HEK293 (cell line): ENCODE results near the gene CENPH.

Experiments
- CTCF ChIA-PET: fragments of 350-600 bp; formaldehyde crosslinking; extraction: SDS; loops from one replicate; lab custom pipeline; 2021; ENCODE audit warnings: antibody characterized with exemption; lab: Yijun Ruan, JAX
- POLR2A ChIA-PET: fragments of 300-600 bp; formaldehyde crosslinking; extraction: SDS; loops from one replicate; lab custom pipeline; 2020; ENCODE audit warnings: antibody characterized with exemption, inconsistent platforms; lab: Yijun Ruan, JAX
- H3K27ac ChIP-seq: fragments of 200-500 bp; sonication (Bioruptor generic); 2 replicates; pipeline ENCODE4 v1.5.1; 2014; ENCODE audit warnings: low read depth, low read length, control low read depth, inconsistent platforms; ENCODE audit errors: extremely low read depth
- H3K36me3 ChIP-seq, 2 experiments: fragments of 200-500 bp in 1 of 2; sonication (Bioruptor generic) in 1 of 2; 1 replicate in 1 of 2; 2 replicates in 1 of 2; pipeline ENCODE4 v1.5.1; 2014 to 2017; ENCODE audit warnings: inconsistent platforms in 2 of 2, low read length in 2 of 2; ENCODE audit not compliant: control insufficient read depth in 2 of 2, insufficient read depth in 1 of 2
- H3K4me1 ChIP-seq: fragments of 200-500 bp; sonication (Bioruptor generic); 2 replicates; pipeline ENCODE4 v1.5.1; 2014; ENCODE audit warnings: mild to moderate bottlenecking, low read length, inconsistent platforms; ENCODE audit not compliant: control insufficient read depth, insufficient read depth
- H3K4me3 ChIP-seq: 2 replicates; pipeline ENCODE4 v1.5.1; 2011; ENCODE audit warnings: low read depth, mild to moderate bottlenecking, control low read depth, low read length, moderate library complexity
- H3K9me3 ChIP-seq: fragments of 200-500 bp; sonication (Bioruptor generic); 2 replicates; pipeline ENCODE4 v1.5.1; 2014; ENCODE audit warnings: low read depth, low read length, inconsistent platforms; ENCODE audit not compliant: control insufficient read depth, insufficient read depth
- GFI1B ChIP-seq: fragments of 450-650 bp; formaldehyde crosslinking; IDR thresholded peaks from 2 replicates; pipeline ENCODE4 v1.5.1; 2016; ENCODE audit warnings: missing biosample characterization, missing genetic modification characterization
- KLF10 ChIP-seq: fragments of 450-650 bp; IDR thresholded peaks from 2 replicates; pipeline ENCODE4 v1.5.1; 2018; ENCODE audit warnings: missing biosample characterization, mild to moderate bottlenecking, missing genetic modification characterization
- KLF7 ChIP-seq: fragments of 450-650 bp; formaldehyde crosslinking; IDR thresholded peaks from 2 replicates; pipeline ENCODE4 v1.5.1; 2016; ENCODE audit warnings: missing biosample characterization, missing genetic modification characterization, borderline replicate concordance
- OVOL3 ChIP-seq: fragments of 450-650 bp; formaldehyde crosslinking; IDR thresholded peaks from 2 replicates; pipeline ENCODE4 v1.5.1; 2016; ENCODE audit warnings: missing biosample characterization, missing genetic modification characterization
- SETDB1 ChIP-seq: IDR thresholded peaks from one replicate; pipeline ENCODE4 v1.6.1; 2017; ENCODE audit warnings: mild to moderate bottlenecking, low read length, moderate library complexity, mixed read lengths; ENCODE audit not compliant: insufficient read length
- ZFHX2 ChIP-seq: fragments of 450-650 bp; formaldehyde crosslinking; conservative IDR thresholded peaks from 2 replicates; pipeline ENCODE4 v1.5.1; 2016; ENCODE audit warnings: missing biosample characterization, missing genetic modification characterization
- ZIC2 ChIP-seq: fragments of 450-650 bp; formaldehyde crosslinking; IDR thresholded peaks from 2 replicates; pipeline ENCODE4 v1.5.1; 2016; ENCODE audit warnings: missing biosample characterization, missing genetic modification characterization
- ZNF214 ChIP-seq: fragments of 450-650 bp; formaldehyde crosslinking; IDR thresholded peaks from 2 replicates; pipeline ENCODE4 v1.5.1; 2017; ENCODE audit warnings: missing biosample characterization, mild to moderate bottlenecking, missing genetic modification characterization, borderline replicate concordance
- ZNF274 ChIP-seq, 2 experiments: fragments of 200-500 bp in 1 of 2; fragments of 450-650 bp in 1 of 2; sonication (Bioruptor generic) in 1 of 2; formaldehyde crosslinking in 1 of 2; IDR thresholded peaks; 2 replicates each; pipeline versions ENCODE4 v1.5.1 to v1.6.1; 2014 to 2016; ENCODE audit warnings: borderline replicate concordance in 1 of 2, inconsistent platforms in 1 of 2, low read length in 1 of 2, missing biosample characterization in 1 of 2, missing genetic modification characterization in 1 of 2
- ZNF324 ChIP-seq: fragments of 450-650 bp; formaldehyde crosslinking; IDR thresholded peaks from 2 replicates; pipeline ENCODE4 v1.5.1; 2016; ENCODE audit warnings: missing biosample characterization, missing genetic modification characterization
- ZNF366 ChIP-seq: fragments of 450-650 bp; formaldehyde crosslinking; conservative IDR thresholded peaks from 2 replicates; pipeline ENCODE4 v1.5.1; 2016; ENCODE audit warnings: missing biosample characterization, missing genetic modification characterization
- ZNF394 ChIP-seq: fragments of 450-650 bp; formaldehyde crosslinking; IDR thresholded peaks from 2 replicates; pipeline ENCODE4 v1.5.1; 2016; ENCODE audit warnings: missing biosample characterization, missing genetic modification characterization, mild to moderate bottlenecking, moderate library complexity, borderline replicate concordance
- ZNF48 ChIP-seq: fragments of 450-650 bp; formaldehyde crosslinking; IDR thresholded peaks from 2 replicates; pipeline ENCODE4 v1.5.1; 2016; ENCODE audit warnings: missing biosample characterization, missing genetic modification characterization
- ZNF529 ChIP-seq: fragments of 450-650 bp; formaldehyde crosslinking; IDR thresholded peaks from 2 replicates; pipeline ENCODE4 v1.5.1; 2017; ENCODE audit warnings: missing genetic modification characterization, missing biosample characterization; ENCODE audit not compliant: insufficient replicate concordance
- ZNF629 ChIP-seq: fragments of 450-650 bp; formaldehyde crosslinking; IDR thresholded peaks from 2 replicates; pipeline ENCODE4 v1.5.1; 2017; ENCODE audit warnings: missing biosample characterization, missing genetic modification characterization
- ZNF664 ChIP-seq: fragments of 450-650 bp; formaldehyde crosslinking; IDR thresholded peaks from 2 replicates; pipeline ENCODE4 v1.5.1; 2016; ENCODE audit warnings: missing biosample characterization, missing genetic modification characterization
- TF ChIP-seq, protein P1 (sequence below): fragments of 450-650 bp; formaldehyde crosslinking; IDR thresholded peaks from 2 replicates; pipeline ENCODE4 v1.5.1; 2016; ENCODE audit warnings: missing biosample characterization, missing genetic modification characterization
- TF ChIP-seq, protein P2 (sequence below): sonication (generic); formaldehyde crosslinking; IDR thresholded peaks from 2 replicates; pipeline ENCODE4 v1.8.1; 2022; ENCODE audit warnings: mild to moderate bottlenecking, moderate library complexity, missing genetic modification reagents
- TF ChIP-seq, protein P3 (sequence below): fragments of 450-650 bp; formaldehyde crosslinking; IDR thresholded peaks from 2 replicates; pipeline ENCODE4 v1.5.1; 2017; ENCODE audit warnings: missing biosample characterization, missing genetic modification characterization
- TF ChIP-seq, protein P4 (sequence below): fragments of 450-650 bp; formaldehyde crosslinking; IDR thresholded peaks from 2 replicates; pipeline ENCODE4 v1.5.1; 2016; ENCODE audit warnings: missing biosample characterization, missing genetic modification characterization
- TF ChIP-seq, protein P5 (sequence below): fragments of 450-650 bp; formaldehyde crosslinking; IDR thresholded peaks from 2 replicates; pipeline ENCODE4 v1.5.1; 2017; ENCODE audit warnings: missing biosample characterization, missing genetic modification characterization
- TF ChIP-seq, protein P6 (sequence below): fragments of 450-650 bp; formaldehyde crosslinking; IDR thresholded peaks from 2 replicates; pipeline ENCODE4 v1.5.1; 2017; ENCODE audit warnings: missing biosample characterization, mild to moderate bottlenecking, missing genetic modification characterization, moderate library complexity

The CENPH gene

DNA sequence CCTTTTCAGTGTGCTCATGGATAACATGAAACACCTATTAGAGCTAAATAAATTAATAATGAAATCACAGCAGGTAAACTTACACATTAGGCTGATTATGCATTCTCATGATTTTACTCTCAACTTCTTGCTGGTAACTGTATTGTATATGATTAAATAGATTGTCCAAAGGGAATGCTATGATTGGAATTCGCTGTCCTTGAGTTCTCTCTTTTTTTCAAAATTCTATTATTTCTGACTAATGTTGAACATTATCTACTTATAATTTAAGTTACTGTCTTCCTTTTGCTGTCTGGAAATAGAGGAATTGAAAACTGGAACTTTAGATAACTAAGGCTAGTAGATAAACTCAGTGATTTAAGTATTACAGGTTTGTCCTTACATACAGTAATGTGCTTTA lies 13.1 kb downstream of the CENPH start:
- Histone ChIP-seq H3K4me3 (no peak overlapping the region), H3K36me3 (peaks cover 67 to 71% of the 10 kb centered on the region in 2 experiments), H3K9me3 (no peaks in the 10 kb centered on the region), H3K4me1 (no peaks in the 10 kb centered on the region), H3K27ac (no peak overlapping the region)
- TF ChIP-seq KLF7 (tag by site-specific recombination) (no peak), ZNF529 (tag by site-specific recombination) (no peak), ZNF274 (IDR thresholded peaks at IDR 0.05; ENCODE audit: low read length) (no peak), ZNF274 (tag by site-specific recombination; IDR thresholded peaks at IDR 0.05; ENCODE audit: borderline replicate concordance) (no peak), ZNF629 (tag by site-specific recombination) (no peak), ZNF324 (tag by site-specific recombination) (no peak), OVOL3 (tag by site-specific recombination) (no peak)
- TF ChIP-seq, protein P1, sequence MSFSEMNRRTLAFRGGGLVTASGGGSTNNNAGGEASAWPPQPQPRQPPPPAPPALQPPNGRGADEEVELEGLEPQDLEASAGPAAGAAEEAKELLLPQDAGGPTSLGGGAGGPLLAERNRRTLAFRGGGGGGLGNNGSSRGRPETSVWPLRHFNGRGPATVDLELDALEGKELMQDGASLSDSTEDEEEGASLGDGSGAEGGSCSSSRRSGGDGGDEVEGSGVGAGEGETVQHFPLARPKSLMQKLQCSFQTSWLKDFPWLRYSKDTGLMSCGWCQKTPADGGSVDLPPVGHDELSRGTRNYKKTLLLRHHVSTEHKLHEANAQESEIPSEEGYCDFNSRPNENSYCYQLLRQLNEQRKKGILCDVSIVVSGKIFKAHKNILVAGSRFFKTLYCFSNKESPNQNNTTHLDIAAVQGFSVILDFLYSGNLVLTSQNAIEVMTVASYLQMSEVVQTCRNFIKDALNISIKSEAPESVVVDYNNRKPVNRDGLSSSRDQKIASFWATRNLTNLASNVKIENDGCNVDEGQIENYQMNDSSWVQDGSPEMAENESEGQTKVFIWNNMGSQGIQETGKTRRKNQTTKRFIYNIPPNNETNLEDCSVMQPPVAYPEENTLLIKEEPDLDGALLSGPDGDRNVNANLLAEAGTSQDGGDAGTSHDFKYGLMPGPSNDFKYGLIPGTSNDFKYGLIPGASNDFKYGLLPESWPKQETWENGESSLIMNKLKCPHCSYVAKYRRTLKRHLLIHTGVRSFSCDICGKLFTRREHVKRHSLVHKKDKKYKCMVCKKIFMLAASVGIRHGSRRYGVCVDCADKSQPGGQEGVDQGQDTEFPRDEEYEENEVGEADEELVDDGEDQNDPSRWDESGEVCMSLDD, result no peak
- TF ChIP-seq, protein P2, sequence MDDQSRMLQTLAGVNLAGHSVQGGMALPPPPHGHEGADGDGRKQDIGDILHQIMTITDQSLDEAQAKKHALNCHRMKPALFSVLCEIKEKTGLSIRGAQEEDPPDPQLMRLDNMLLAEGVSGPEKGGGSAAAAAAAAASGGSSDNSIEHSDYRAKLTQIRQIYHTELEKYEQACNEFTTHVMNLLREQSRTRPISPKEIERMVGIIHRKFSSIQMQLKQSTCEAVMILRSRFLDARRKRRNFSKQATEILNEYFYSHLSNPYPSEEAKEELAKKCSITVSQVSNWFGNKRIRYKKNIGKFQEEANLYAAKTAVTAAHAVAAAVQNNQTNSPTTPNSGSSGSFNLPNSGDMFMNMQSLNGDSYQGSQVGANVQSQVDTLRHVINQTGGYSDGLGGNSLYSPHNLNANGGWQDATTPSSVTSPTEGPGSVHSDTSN (CRISPR knock-in tag), result no peak
- ChIA-PET CTCF (no interaction called here), POLR2A (no interaction called here)

DNA sequence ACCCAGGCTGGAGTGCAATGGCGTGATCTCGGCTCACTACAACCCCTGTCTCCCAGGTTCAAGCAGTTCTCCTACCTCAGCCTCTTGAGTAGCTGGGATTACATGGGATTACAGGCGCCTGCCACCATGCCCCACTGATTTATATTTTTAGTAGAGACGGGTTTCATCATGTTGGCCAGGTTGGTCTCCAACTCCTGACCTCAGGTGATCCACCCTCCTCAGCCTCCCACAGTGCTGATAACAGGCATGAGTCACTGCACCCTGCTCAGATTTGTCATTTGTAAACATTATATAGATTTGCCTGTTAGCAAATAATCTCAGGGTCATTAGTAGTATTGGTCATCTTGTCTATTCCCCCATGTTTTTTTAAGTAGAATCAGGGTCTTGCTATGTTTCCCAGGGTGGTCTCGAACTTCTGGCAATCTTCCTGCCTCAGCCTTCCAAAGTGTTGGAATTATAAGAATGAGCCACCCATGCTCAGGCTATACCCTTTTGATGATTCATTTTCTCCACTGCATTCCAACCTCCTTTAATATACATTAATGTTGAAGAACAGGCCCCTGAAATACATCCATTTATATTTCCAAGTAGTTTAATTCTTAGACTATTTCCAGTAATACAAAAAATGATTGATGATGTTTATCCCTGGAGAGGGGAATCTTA lies 17.3 kb downstream of the CENPH start:
- ChIA-PET CTCF (no interaction called here), POLR2A (interaction anchor here (0.6 kb wide), 1 partner anchor 158 kb away, joined by 3 read pairs; no protein-coding TSS in a partner anchor)
- Histone ChIP-seq H3K9me3 (no peaks in the 10 kb centered on the region), H3K27ac (no peak overlapping the region), H3K4me3 (no peak overlapping the region), H3K4me1 (no peaks in the 10 kb centered on the region), H3K36me3 (peaks cover 63 to 81% of the 10 kb centered on the region in 2 experiments)
- TF ChIP-seq SETDB1, result no peak
- TF ChIP-seq, protein P3, sequence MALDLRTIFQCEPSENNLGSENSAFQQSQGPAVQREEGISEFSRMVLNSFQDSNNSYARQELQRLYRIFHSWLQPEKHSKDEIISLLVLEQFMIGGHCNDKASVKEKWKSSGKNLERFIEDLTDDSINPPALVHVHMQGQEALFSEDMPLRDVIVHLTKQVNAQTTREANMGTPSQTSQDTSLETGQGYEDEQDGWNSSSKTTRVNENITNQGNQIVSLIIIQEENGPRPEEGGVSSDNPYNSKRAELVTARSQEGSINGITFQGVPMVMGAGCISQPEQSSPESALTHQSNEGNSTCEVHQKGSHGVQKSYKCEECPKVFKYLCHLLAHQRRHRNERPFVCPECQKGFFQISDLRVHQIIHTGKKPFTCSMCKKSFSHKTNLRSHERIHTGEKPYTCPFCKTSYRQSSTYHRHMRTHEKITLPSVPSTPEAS, result no peak
- TF ChIP-seq, protein P4, sequence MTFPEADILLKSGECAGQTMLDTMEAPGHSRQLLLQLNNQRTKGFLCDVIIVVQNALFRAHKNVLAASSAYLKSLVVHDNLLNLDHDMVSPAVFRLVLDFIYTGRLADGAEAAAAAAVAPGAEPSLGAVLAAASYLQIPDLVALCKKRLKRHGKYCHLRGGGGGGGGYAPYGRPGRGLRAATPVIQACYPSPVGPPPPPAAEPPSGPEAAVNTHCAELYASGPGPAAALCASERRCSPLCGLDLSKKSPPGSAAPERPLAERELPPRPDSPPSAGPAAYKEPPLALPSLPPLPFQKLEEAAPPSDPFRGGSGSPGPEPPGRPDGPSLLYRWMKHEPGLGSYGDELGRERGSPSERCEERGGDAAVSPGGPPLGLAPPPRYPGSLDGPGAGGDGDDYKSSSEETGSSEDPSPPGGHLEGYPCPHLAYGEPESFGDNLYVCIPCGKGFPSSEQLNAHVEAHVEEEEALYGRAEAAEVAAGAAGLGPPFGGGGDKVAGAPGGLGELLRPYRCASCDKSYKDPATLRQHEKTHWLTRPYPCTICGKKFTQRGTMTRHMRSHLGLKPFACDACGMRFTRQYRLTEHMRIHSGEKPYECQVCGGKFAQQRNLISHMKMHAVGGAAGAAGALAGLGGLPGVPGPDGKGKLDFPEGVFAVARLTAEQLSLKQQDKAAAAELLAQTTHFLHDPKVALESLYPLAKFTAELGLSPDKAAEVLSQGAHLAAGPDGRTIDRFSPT (tag by site-specific recombination), result 0 out of 2 replicates have a peak, but pooled peaks have one; percentile 28
- TF ChIP-seq, protein P5, sequence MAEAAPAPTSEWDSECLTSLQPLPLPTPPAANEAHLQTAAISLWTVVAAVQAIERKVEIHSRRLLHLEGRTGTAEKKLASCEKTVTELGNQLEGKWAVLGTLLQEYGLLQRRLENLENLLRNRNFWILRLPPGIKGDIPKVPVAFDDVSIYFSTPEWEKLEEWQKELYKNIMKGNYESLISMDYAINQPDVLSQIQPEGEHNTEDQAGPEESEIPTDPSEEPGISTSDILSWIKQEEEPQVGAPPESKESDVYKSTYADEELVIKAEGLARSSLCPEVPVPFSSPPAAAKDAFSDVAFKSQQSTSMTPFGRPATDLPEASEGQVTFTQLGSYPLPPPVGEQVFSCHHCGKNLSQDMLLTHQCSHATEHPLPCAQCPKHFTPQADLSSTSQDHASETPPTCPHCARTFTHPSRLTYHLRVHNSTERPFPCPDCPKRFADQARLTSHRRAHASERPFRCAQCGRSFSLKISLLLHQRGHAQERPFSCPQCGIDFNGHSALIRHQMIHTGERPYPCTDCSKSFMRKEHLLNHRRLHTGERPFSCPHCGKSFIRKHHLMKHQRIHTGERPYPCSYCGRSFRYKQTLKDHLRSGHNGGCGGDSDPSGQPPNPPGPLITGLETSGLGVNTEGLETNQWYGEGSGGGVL, result peak; percentile 41; the same call in 1 of the 2 replicates
- no peak for TF ChIP-seq KLF10 (tag by site-specific recombination)
- TF ChIP-seq, protein P6, sequence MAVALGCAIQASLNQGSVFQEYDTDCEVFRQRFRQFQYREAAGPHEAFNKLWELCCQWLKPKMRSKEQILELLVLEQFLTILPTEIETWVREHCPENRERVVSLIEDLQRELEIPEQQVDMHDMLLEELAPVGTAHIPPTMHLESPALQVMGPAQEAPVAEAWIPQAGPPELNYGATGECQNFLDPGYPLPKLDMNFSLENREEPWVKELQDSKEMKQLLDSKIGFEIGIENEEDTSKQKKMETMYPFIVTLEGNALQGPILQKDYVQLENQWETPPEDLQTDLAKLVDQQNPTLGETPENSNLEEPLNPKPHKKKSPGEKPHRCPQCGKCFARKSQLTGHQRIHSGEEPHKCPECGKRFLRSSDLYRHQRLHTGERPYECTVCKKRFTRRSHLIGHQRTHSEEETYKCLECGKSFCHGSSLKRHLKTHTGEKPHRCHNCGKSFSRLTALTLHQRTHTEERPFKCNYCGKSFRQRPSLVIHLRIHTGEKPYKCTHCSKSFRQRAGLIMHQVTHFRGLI (tag by site-specific recombination), result no peak; the same call in 1 of the 2 replicates
- TF ChIP-seq ZNF394 (tag by site-specific recombination), result 0 out of 2 replicates have a peak, but pooled peaks have one; percentile 29
- 0 out of 2 replicates have a peak, but pooled peaks have one; percentile 31 for TF ChIP-seq ZNF366 (tag by site-specific recombination)
- peak; percentile 36; the same call in 1 of the 2 replicates for TF ChIP-seq ZFHX2 (tag by site-specific recombination)
- peak; percentile 45; the same call in 1 of the 2 replicates for TF ChIP-seq GFI1B (tag by site-specific recombination)
- TF ChIP-seq ZNF664 (tag by site-specific recombination), result 0 out of 2 replicates have a peak, but pooled peaks have one; percentile 30
- no peak for TF ChIP-seq ZNF214 (tag by site-specific recombination)
- peak; percentile 24; the same call in 1 of the 2 replicates for TF ChIP-seq ZIC2 (tag by site-specific recombination)
- TF ChIP-seq ZNF48 (tag by site-specific recombination), result no peak
